ENCODE data around the gene TGFBR3L.

TGFBR3L gene

DNA sequence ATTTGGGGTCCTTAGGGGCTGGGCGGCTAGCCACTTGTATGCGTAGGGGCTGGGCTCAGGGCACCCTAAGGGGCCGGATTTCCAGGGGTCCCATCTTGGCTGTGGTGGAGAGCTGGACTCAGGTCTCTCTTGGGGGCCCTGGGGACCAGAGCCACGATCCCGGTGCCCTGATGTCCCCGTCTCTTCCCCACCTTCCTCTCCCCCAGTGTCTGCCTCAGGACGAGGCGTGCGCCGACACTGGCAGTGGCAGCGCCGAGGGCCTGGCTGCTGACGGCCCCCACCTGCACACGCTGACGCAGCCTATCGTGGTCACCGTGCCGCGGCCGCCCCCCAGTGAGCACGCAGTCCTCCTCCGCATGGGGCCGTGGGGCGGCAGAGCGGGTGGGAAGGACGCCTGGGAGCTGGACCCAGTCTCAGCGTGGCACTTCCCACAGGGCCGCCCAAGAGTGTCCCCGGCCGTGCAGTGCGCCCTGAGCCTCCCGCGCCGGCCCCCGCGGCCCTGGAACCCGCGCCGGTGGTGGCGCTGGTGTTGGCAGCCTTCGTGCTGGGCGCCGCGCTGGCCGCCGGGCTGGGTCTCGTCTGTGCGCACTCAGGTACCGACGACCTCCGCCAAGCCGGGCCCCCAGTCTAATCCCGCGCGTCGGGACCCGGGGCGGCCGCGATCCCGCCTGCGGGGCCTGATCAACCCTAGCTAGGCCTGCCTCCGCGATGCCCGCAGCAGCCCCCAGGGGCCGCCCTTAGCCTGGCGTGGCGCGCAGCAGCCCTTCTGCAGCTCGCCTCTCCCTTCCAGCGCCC, 2.8 kb downstream of the TGFBR3L start (continued):
- TF ChIP-seq SCRT2 (tag by site-specific recombination; IDR thresholded peaks at IDR 0.05): peak; percentile 42; the same call in 1 of the 2 replicates
- no peak for TF ChIP-seq SALL2 (tag by site-specific recombination; IDR thresholded peaks at IDR 0.05; ENCODE audit: borderline replicate concordance)
- TF ChIP-seq ZNF555 (tag by site-specific recombination; conservative IDR thresholded peaks at IDR 0.05): no peak
- TF ChIP-seq ZNF48 (tag by site-specific recombination; IDR thresholded peaks at IDR 0.05): no peak
- no peak for TF ChIP-seq TRIM28 (IDR thresholded peaks at IDR 0.05; ENCODE audit: borderline replicate concordance, low read length)
- no peak for TF ChIP-seq ZNF558 (tag by site-specific recombination; IDR thresholded peaks at IDR 0.05)
- TF ChIP-seq BCL11B (tag by site-specific recombination; IDR thresholded peaks at IDR 0.05; ENCODE audit: low read depth): no peak
- TF ChIP-seq ZNF114 (tag by site-specific recombination; IDR thresholded peaks at IDR 0.05): no peak
- TF ChIP-seq PATZ1 (tag by site-specific recombination; IDR thresholded peaks at IDR 0.05): peak; percentile 88
- TF ChIP-seq, protein P1, sequence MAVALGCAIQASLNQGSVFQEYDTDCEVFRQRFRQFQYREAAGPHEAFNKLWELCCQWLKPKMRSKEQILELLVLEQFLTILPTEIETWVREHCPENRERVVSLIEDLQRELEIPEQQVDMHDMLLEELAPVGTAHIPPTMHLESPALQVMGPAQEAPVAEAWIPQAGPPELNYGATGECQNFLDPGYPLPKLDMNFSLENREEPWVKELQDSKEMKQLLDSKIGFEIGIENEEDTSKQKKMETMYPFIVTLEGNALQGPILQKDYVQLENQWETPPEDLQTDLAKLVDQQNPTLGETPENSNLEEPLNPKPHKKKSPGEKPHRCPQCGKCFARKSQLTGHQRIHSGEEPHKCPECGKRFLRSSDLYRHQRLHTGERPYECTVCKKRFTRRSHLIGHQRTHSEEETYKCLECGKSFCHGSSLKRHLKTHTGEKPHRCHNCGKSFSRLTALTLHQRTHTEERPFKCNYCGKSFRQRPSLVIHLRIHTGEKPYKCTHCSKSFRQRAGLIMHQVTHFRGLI (tag by site-specific recombination; IDR thresholded peaks at IDR 0.05): peak; percentile 12; the same call in 1 of the 2 replicates
- TF ChIP-seq KLF10 (tag by site-specific recombination; IDR thresholded peaks at IDR 0.05): no peak
- TF ChIP-seq ZFHX2 (tag by site-specific recombination; conservative IDR thresholded peaks at IDR 0.05): peak; percentile 92
- TF ChIP-seq FEZF1 (tag by site-specific recombination; IDR thresholded peaks at IDR 0.05): no peak
- TF ChIP-seq PRDM6 (tag by site-specific recombination; IDR thresholded peaks at IDR 0.05): no peak
- TF ChIP-seq, protein P2, sequence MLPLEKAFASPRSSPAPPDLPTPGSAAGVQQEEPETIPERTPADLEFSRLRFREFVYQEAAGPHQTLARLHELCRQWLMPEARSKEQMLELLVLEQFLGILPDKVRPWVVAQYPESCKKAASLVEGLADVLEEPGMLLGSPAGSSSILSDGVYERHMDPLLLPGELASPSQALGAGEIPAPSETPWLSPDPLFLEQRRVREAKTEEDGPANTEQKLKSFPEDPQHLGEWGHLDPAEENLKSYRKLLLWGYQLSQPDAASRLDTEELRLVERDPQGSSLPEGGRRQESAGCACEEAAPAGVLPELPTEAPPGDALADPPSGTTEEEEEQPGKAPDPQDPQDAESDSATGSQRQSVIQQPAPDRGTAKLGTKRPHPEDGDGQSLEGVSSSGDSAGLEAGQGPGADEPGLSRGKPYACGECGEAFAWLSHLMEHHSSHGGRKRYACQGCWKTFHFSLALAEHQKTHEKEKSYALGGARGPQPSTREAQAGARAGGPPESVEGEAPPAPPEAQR (tag by site-specific recombination; IDR thresholded peaks at IDR 0.05): no peak
- TF ChIP-seq ZNF548 (tag by site-specific recombination; IDR thresholded peaks at IDR 0.05): no peak
- 0 out of 2 replicates have a peak, but pooled peaks have one; percentile 31 for TF ChIP-seq ZNF76 (tag by site-specific recombination; IDR thresholded peaks at IDR 0.05; ENCODE audit: borderline replicate concordance, low read depth)
- no peak for TF ChIP-seq AEBP2 (tag by site-specific recombination; IDR thresholded peaks at IDR 0.05; ENCODE audit: borderline replicate concordance)
- no peak for TF ChIP-seq ZNF530 (tag by site-specific recombination; IDR thresholded peaks at IDR 0.05; ENCODE audit: low read depth)
- TF ChIP-seq, protein P3, sequence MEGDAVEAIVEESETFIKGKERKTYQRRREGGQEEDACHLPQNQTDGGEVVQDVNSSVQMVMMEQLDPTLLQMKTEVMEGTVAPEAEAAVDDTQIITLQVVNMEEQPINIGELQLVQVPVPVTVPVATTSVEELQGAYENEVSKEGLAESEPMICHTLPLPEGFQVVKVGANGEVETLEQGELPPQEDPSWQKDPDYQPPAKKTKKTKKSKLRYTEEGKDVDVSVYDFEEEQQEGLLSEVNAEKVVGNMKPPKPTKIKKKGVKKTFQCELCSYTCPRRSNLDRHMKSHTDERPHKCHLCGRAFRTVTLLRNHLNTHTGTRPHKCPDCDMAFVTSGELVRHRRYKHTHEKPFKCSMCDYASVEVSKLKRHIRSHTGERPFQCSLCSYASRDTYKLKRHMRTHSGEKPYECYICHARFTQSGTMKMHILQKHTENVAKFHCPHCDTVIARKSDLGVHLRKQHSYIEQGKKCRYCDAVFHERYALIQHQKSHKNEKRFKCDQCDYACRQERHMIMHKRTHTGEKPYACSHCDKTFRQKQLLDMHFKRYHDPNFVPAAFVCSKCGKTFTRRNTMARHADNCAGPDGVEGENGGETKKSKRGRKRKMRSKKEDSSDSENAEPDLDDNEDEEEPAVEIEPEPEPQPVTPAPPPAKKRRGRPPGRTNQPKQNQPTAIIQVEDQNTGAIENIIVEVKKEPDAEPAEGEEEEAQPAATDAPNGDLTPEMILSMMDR (tag by site-specific recombination; IDR thresholded peaks at IDR 0.05): peak; percentile 78
- TF ChIP-seq ZNF510 (tag by site-specific recombination; IDR thresholded peaks at IDR 0.05; ENCODE audit: insufficient replicate concordance): no peak
- no peak for TF ChIP-seq SCRT1 (tag by site-specific recombination; IDR thresholded peaks at IDR 0.05; ENCODE audit: borderline replicate concordance)
- no peak for TF ChIP-seq ZNF747 (tag by site-specific recombination; IDR thresholded peaks at IDR 0.05)
- no peak for TF ChIP-seq ZFP41 (tag by site-specific recombination; IDR thresholded peaks at IDR 0.05; ENCODE audit: borderline replicate concordance)
- no peak for TF ChIP-seq ZNF677 (tag by site-specific recombination; IDR thresholded peaks at IDR 0.05)
- no peak for TF ChIP-seq SP7 (tag by site-specific recombination; IDR thresholded peaks at IDR 0.05)
- TF ChIP-seq SETDB1 (IDR thresholded peaks at IDR 0.05; ENCODE audit: insufficient read length, low read length): no peak
- TF ChIP-seq ZNF223 (tag by site-specific recombination; IDR thresholded peaks at IDR 0.05): no peak
- no peak for TF ChIP-seq ZNF830 (tag by site-specific recombination; IDR thresholded peaks at IDR 0.05; ENCODE audit: low read depth)
- TF ChIP-seq KLF7 (tag by site-specific recombination; IDR thresholded peaks at IDR 0.05; ENCODE audit: borderline replicate concordance): no peak
